ENCODE data around the gene CLPTM1L. TPM values are rescaled to one million over a fixed set of nuclear protein-coding genes. Genes with fewer than 3 reads are reported as not detected.

Gene CLPTM1L
- total RNA-seq, 1 experiment from 2014 or later = 146 TPM

DNA sequence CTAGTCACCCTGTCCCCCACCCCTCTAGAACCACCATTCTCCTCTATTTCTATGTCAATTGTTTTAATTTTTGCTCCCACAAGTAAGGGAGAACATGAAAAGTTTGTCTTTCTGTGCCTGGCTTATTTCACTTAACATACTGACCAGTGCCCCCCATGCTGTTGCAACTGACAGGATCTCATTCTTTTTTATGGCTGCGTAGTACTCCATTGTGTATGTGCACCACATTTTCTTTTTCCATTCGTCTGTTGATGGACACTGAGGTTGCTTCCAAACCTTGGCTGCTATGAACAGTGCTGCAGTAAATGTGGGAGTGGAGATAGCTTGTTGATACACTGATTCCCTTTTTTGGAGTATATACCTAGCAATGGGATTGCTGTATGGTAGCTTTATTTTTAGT is 42.6 kb downstream of the CLPTM1L start:
- Histone ChIP-seq H3K9me3 (ENCODE audit: low read depth, low read length, poor library complexity, severe bottlenecking) (no peaks in the 10 kb centered on the region), H3K27ac (ENCODE audit: low read depth, low read length, poor library complexity, severe bottlenecking) (no peak overlapping the region), H3K4me1 (ENCODE audit: insufficient read depth, low read length, poor library complexity, severe bottlenecking) (no peaks in the 10 kb centered on the region), H3K27me3 (replicated peaks; ENCODE audit: insufficient read depth, low read depth, low read length, poor library complexity) (peaks cover 3% of the 10 kb centered on the region), H3K4me3 (ENCODE audit: low read depth, low read length, poor library complexity, severe bottlenecking) (no peak overlapping the region), H3K36me3 (ENCODE audit: insufficient read depth, low read length, poor library complexity, severe bottlenecking) (no peaks in the 10 kb centered on the region)
- TF ChIP-seq EZH2 (IDR thresholded peaks at IDR 0.05; ENCODE audit: borderline replicate concordance, low read depth, low read length, poor library complexity, severe bottlenecking) = no peak
- TF ChIP-seq, protein P1, sequence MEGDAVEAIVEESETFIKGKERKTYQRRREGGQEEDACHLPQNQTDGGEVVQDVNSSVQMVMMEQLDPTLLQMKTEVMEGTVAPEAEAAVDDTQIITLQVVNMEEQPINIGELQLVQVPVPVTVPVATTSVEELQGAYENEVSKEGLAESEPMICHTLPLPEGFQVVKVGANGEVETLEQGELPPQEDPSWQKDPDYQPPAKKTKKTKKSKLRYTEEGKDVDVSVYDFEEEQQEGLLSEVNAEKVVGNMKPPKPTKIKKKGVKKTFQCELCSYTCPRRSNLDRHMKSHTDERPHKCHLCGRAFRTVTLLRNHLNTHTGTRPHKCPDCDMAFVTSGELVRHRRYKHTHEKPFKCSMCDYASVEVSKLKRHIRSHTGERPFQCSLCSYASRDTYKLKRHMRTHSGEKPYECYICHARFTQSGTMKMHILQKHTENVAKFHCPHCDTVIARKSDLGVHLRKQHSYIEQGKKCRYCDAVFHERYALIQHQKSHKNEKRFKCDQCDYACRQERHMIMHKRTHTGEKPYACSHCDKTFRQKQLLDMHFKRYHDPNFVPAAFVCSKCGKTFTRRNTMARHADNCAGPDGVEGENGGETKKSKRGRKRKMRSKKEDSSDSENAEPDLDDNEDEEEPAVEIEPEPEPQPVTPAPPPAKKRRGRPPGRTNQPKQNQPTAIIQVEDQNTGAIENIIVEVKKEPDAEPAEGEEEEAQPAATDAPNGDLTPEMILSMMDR (conservative IDR thresholded peaks at IDR 0.05; ENCODE audit: low read depth, low read length) = no peak
- CTCF ChIA-PET = no interaction called here
- intact Hi-C loops (cut with micrococcal nuclease; ENCODE audit: unreplicated experiment) = no loop called here
- POLR2A ChIA-PET (ENCODE audit: low non-redundant PET) = no interaction called here
- DNase-seq (ENCODE audit: low spot score) = no peak
- no TSS peak for BruUV-seq (replicated peaks)

DNA sequence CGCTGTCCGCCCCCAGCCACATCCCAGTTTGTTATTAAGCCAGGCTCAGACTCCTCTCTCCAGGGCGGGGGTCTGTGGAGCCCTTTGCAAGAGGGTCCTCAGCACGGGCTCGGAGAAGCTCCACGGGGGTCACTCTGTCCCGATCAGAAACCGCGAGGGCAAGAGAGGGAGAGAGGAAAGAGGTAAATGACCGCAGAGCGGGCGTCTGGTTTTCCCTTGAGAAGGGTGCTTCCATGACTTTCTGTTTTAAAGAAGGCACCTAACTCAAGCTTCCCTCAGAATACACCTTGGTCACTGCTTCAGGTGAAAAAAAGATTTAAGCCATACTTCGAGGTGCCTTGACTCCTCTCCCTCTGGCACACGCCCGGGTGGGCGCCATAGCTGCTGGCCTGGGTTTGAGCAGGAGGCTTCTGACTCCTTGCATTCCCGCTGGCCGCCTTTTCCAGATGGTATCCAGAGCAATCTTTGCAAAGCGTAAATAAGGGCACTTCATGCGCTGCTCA is 44.3 kb downstream of the CLPTM1L start:
- no peak for DNase-seq (ENCODE audit: low spot score)
- POLR2A ChIA-PET (ENCODE audit: low non-redundant PET) = no interaction called here

DNA sequence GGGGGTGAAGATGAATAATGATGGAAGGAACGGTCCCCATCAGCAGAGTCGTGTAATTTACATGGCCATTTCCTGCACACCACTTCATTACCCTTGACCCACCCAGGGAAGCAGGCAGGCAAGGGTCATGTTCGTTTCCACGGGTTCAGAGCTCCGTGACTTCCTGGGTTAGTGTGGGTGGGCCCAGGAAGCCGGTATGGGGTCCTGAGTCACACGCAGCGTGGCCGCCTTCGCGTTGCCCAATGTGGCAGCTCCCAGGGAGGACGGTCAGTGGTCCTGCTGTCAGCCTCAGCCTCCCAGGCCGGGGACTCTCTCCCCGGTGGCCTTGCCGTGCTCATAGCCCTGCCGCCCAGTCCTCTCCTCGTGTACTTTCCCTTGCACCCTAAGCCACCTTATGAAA is 44.9 kb downstream of the CLPTM1L start:
- intact Hi-C loops (cut with micrococcal nuclease; ENCODE audit: unreplicated experiment) = no loop called here
- H3K27me3 ChIP-seq (replicated peaks; ENCODE audit: insufficient read depth, low read depth, low read length, poor library complexity) = peaks cover 3% of the 10 kb centered on the region
- no peak overlapping the region for H3K27ac ChIP-seq (ENCODE audit: low read depth, low read length, poor library complexity, severe bottlenecking)
- H3K4me3 ChIP-seq (ENCODE audit: low read depth, low read length, poor library complexity, severe bottlenecking) = no peak overlapping the region
- H3K4me1 ChIP-seq (ENCODE audit: insufficient read depth, low read length, poor library complexity, severe bottlenecking) = no peaks in the 10 kb centered on the region
- CTCF ChIA-PET = no interaction called here
- no TSS peak for BruUV-seq (replicated peaks)
- no peaks in the 10 kb centered on the region for H3K36me3 ChIP-seq (ENCODE audit: insufficient read depth, low read length, poor library complexity, severe bottlenecking)
- DNase-seq (ENCODE audit: low spot score) = no peak
- TF ChIP-seq, protein P1 (conservative IDR thresholded peaks at IDR 0.05; ENCODE audit: low read depth, low read length) = no peak
- no peak for TF ChIP-seq EZH2 (IDR thresholded peaks at IDR 0.05; ENCODE audit: borderline replicate concordance, low read depth, low read length, poor library complexity, severe bottlenecking)
- no peaks in the 10 kb centered on the region for H3K9me3 ChIP-seq (ENCODE audit: low read depth, low read length, poor library complexity, severe bottlenecking)
- POLR2A ChIA-PET (ENCODE audit: low non-redundant PET) = no interaction called here

More for the DNA sequence above, 44.3 kb downstream of the CLPTM1L start:
- CTCF ChIA-PET = no interaction called here
- no TSS peak for BruUV-seq (replicated peaks)
- no peaks in the 10 kb centered on the region for H3K36me3 ChIP-seq (ENCODE audit: insufficient read depth, low read length, poor library complexity, severe bottlenecking)
- no peak for TF ChIP-seq EZH2 (IDR thresholded peaks at IDR 0.05; ENCODE audit: borderline replicate concordance, low read depth, low read length, poor library complexity, severe bottlenecking)
- TF ChIP-seq, protein P1 (conservative IDR thresholded peaks at IDR 0.05; ENCODE audit: low read depth, low read length) = no peak
- peaks cover 3% of the 10 kb centered on the region for H3K27me3 ChIP-seq (replicated peaks; ENCODE audit: insufficient read depth, low read depth, low read length, poor library complexity)
- no peak overlapping the region for H3K27ac ChIP-seq (ENCODE audit: low read depth, low read length, poor library complexity, severe bottlenecking)
- intact Hi-C loops (cut with micrococcal nuclease; ENCODE audit: unreplicated experiment) = no loop called here
- H3K9me3 ChIP-seq (ENCODE audit: low read depth, low read length, poor library complexity, severe bottlenecking) = no peaks in the 10 kb centered on the region
- no peaks in the 10 kb centered on the region for H3K4me1 ChIP-seq (ENCODE audit: insufficient read depth, low read length, poor library complexity, severe bottlenecking)
- H3K4me3 ChIP-seq (ENCODE audit: low read depth, low read length, poor library complexity, severe bottlenecking) = no peak overlapping the region

Measured in A673 (cell line).